Right ventricle myocardium superior (tissue), 1 donor: Measurements from ENCODE around the gene ADAMTS7. TPM values are rescaled to one million over a fixed set of nuclear protein-coding genes. Genes with fewer than 3 reads are reported as not detected.
"Not testable (repeated sequence)": the region's sequence is repeated elsewhere in the genome, so short reads cannot be mapped to it uniquely, and the experiment has no call there.

Experiments
- ATAC-seq: fragments of 200-7000 bp; cut with Tn5 transposase; one replicate; pipeline ENCODE4 v1.9.1; 2020; ENCODE audit warnings: mild to moderate bottlenecking; ENCODE audit not compliant: poor library complexity
- DNase-seq: peaks from one replicate; pipeline ENCODE4 v3.0.0-alpha.2; 2020
- intact Hi-C: fragments of 100-400 bp; cut with DNase I; formaldehyde crosslinking; loops from one replicate; pipeline ENCODE4 v1.11.2; 2022
- long read RNA-seq: library from polyadenylated mRNA; unstranded; transcript quantifications from one replicate; pipeline ENCODE4 v2.0.0, GENCODE V29; 2021
- total RNA-seq: library from RNA; stranded (reverse); fragmentation: NEBNext Ultra II Directional; extraction: Animal tissue kit (Norgen Biotek cat#: 25700); gene quantifications from one replicate; pipeline ENCODE4 v1.2.1, GENCODE V29; 2021
- donor health status: DM: no; HTN: yes; CAD: no; lungs with severe emphysema.

ADAMTS7 gene, protein sequence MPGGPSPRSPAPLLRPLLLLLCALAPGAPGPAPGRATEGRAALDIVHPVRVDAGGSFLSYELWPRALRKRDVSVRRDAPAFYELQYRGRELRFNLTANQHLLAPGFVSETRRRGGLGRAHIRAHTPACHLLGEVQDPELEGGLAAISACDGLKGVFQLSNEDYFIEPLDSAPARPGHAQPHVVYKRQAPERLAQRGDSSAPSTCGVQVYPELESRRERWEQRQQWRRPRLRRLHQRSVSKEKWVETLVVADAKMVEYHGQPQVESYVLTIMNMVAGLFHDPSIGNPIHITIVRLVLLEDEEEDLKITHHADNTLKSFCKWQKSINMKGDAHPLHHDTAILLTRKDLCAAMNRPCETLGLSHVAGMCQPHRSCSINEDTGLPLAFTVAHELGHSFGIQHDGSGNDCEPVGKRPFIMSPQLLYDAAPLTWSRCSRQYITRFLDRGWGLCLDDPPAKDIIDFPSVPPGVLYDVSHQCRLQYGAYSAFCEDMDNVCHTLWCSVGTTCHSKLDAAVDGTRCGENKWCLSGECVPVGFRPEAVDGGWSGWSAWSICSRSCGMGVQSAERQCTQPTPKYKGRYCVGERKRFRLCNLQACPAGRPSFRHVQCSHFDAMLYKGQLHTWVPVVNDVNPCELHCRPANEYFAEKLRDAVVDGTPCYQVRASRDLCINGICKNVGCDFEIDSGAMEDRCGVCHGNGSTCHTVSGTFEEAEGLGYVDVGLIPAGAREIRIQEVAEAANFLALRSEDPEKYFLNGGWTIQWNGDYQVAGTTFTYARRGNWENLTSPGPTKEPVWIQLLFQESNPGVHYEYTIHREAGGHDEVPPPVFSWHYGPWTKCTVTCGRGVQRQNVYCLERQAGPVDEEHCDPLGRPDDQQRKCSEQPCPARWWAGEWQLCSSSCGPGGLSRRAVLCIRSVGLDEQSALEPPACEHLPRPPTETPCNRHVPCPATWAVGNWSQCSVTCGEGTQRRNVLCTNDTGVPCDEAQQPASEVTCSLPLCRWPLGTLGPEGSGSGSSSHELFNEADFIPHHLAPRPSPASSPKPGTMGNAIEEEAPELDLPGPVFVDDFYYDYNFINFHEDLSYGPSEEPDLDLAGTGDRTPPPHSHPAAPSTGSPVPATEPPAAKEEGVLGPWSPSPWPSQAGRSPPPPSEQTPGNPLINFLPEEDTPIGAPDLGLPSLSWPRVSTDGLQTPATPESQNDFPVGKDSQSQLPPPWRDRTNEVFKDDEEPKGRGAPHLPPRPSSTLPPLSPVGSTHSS (N-terminal part only)
- total RNA-seq = 31.0 TPM
- long read RNA-seq, full-length matches to known transcripts = 10 of 84 reads
- long read RNA-seq, partial matches to known transcripts = 53 of 84 reads
- long read RNA-seq, other reads (novel, unspliced or antisense) = 21 of 84 reads

- peak; percentile 85 for ATAC-seq
- intact Hi-C loops = loop anchor here (10.0 kb wide), 1 partner anchor 54 kb away; no protein-coding TSS in a partner anchor
- DNase-seq = peak; percentile 86
These were observed at the start of gene ADAMTS7 for GRCh38 chr15:78811124-78811824. Gene ADAMTS7, minus strand, starts transcription at chr15:78811464. Its CDS starts 244 bp downstream, at chr15:78811220.

DNA sequence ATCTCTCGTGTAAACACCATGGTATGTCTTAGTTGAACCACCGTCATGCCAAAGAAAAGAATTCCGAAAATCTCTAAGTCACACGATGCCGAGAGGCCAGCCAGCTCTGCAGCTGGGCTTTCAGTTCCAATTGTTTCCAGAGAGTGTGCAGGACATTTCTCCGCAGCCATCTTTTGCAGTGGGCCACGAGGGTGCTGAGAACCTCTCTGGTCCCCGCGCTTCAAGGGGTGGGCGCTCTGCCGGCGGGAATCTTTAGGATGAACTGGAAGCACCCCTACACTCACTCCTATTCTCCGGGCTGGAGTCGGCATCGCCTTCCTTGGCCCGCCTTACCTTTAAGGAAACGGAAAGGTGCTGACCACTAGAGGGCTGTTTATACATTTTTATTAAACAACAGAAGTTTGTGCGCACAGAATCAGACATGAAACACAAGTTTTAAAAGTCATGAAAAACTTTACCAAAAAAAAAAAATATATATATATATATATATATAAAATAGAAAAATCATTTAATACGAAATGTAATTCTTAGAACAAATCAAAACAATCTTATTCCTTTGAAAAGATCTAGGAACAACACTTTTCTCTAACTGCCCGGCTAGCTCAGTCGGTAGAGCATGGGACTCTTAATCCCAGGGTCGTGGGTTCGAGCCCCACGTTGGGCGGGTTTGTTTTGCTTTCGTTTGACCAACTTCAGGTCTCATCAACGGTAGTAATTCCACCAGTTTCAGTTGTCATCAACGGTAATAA is 48.9 kb upstream of the ADAMTS7 start:
- ATAC-seq = peak; percentile 90
- intact Hi-C loops = loop anchor here (10.0 kb wide), 1 partner anchor 45 kb away; the partner anchor contains the start of gene ADAMTS7
- DNase-seq = peak; percentile 83

DNA sequence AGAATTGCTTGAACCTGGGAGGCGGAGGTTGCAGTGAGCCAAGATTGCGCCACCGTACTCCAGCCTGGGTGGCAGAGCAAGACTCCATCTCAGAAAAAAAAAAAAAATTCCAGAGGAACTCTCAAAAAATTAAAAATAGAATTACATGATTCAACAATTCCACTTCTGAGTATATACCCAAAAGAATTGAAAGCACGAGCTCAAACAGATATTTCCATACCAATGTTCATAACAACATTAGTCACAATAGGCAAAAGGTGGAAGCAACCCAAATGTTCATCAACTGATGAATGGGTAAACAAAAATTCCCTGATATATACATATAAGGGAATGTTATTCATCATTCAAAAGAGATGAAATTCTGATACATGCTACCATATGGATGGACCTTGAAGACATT is 44.5 kb upstream of the ADAMTS7 start:
- intact Hi-C loops = no loop called here
- DNase-seq (no peak), ATAC-seq (no peak)

DNA sequence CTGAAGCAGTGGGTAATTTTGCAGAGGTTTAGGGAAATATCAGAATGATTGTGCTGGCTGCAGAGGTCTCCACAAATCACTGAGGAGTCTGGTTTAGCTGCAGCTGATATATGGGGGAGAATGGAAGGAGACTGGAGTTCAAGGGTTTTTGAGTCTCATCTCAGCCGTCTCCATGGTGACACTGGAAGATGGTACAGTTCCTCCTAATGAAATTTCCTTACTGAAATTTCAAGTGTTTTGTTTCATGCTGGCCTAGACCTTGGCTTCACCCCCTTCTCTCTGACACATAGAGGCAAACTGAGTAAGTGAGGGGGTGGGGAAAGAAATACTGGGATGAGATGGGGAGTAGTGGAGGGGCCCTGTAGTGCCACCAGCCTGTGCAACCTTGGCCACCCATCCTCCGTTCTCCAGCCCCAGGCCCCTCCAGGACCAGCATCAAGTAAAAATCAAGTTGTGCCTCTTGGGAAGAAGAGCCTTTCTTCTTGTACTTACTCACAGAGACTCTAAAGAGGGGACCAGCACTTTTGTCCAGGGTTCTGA is 43.6 kb upstream of the ADAMTS7 start:
- ATAC-seq = no peak
- intact Hi-C loops = no loop called here
- no peak for DNase-seq

GRCh38 chr15:78853500-78853899 is 42.2 kb upstream of the ADAMTS7 start:
- no peak for ATAC-seq
- no peak for DNase-seq
- intact Hi-C loops = no loop called here

DNA sequence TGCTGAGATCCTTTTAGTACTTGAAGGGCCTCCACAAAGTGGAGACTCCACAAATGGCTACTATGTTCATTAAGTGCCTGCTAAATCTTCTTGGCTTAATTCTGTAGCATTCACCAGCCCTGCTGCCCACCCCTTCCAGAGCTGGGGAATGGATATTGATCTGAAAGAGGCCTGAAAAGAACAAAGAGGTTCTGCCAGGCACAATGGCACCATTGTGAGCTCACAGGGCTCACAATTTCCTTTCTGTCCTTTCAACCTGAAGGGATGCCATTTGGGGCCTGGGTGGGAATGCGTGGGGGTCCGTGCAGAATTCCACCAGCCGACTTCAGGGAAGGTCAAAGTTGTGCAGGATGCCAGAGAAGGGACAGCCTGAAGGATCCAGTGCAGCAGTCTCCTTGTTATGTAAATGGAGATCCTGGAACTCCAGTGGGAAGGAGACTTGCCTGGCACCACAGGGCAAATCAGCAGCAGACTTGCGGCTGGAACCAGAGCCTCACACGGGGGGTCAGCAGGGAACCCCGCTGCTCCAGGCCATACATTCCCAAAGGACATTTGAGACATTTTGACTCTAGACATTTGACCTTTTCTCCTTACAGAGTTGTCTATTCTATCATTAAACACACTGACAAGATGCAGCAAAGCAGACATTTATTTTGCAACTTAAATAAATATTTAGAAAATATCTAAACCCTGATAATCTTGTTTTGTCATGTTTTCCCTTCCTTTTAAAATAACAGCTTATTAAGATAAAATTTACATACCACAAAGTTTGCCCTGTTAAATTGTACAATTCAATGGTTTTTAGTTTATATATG is 39.9 kb upstream of the ADAMTS7 start:
- ATAC-seq (no peak), DNase-seq (no peak)
- intact Hi-C loops = no loop called here

GRCh38 chr15:78850352-78850751 is 39.1 kb upstream of the ADAMTS7 start:
- intact Hi-C loops = no loop called here
- DNase-seq = no peak
- ATAC-seq = no peak

GRCh38 chr15:78847387-78847906 is 36.2 kb upstream of the ADAMTS7 start:
- DNase-seq, ATAC-seq, intact Hi-C loops: not testable (repeated sequence)

GRCh38 chr15:78846906-78847305 is 35.6 kb upstream of the ADAMTS7 start:
- intact Hi-C loops, ATAC-seq, DNase-seq: not testable (repeated sequence)

GRCh38 chr15:78842519-78842918 is 31.3 kb upstream of the ADAMTS7 start:
- ATAC-seq = no peak
- intact Hi-C loops = no loop called here
- no peak for DNase-seq

GRCh38 chr15:78841891-78842290 is 30.6 kb upstream of the ADAMTS7 start:
- ATAC-seq (no peak), DNase-seq (no peak)
- intact Hi-C loops = no loop called here

- DNase-seq (no peak), ATAC-seq (no peak)
- intact Hi-C loops = no loop called here
These were observed 30.1 kb upstream of the ADAMTS7 start for GRCh38 chr15:78841376-78841706.

- intact Hi-C loops = no loop called here
- DNase-seq = peak; percentile 55
- peak; percentile 12 for ATAC-seq
These were observed 29.6 kb upstream of the ADAMTS7 start for GRCh38 chr15:78840661-78841375.

GRCh38 chr15:78839151-78839550 is 27.9 kb upstream of the ADAMTS7 start:
- DNase-seq, ATAC-seq, intact Hi-C loops: not testable (repeated sequence)

- ATAC-seq (no peak), DNase-seq (no peak)
- intact Hi-C loops = no loop called here
These were observed 27.2 kb upstream of the ADAMTS7 start for GRCh38 chr15:78838489-78838888.

GRCh38 chr15:78837543-78837942 is 26.3 kb upstream of the ADAMTS7 start:
- intact Hi-C loops = no loop called here
- no peak for DNase-seq
- no peak for ATAC-seq
